Bronchial smooth muscle cell (primary cell): ENCODE measurements around the gene PHF10. TPM values are rescaled to one million over a fixed set of nuclear protein-coding genes. Genes with fewer than 3 reads are reported as not detected.

Source experiments
- total RNA-seq: library from RNA; depleted of rRNA; stranded (reverse); fragments of >200 nt; gene quantifications from 2 replicates; pipeline ENCODE4 v1.2.1, GENCODE V29; 2014

Gene PHF10
- total RNA-seq, result 8.7 and 10.2 TPM in 2 replicates

DNA sequence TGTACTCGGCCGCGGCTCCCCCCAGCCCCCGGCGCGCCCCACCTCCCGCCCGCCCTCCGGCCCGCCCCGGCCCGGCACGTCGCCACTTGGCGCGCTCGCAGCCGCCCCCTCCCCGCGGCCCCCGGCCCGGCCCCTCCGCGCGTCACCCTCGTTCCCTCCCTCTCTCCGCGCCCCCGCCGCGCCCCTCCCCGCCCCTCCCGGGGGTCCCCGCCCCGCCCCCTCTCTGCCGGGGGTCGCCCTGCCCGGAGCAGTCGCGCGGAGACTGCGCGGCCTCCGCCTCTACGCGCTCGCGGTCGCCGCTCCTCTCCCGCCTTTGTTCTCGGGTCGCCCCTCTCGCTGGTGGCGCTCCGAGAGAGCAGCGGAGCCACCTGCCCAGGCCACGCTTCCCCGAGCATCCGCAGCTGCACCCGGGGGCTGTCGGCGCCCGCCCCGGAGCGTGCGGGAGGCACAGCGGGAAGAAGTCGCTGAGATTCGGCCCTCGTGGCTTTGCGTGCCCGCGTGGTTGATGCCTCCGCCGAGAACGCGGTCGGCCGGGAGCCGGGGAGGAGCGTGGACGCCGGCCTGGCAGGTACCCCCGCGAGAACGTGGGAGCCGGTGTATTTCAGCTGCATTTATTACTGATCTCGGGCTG is at the start of gene PHF10:
PHF10 (minus strand) TSS at position 7 of the 631 bp plus-strand sequence. CDS start 569 bp downstream, outside the sequence.

DNA sequence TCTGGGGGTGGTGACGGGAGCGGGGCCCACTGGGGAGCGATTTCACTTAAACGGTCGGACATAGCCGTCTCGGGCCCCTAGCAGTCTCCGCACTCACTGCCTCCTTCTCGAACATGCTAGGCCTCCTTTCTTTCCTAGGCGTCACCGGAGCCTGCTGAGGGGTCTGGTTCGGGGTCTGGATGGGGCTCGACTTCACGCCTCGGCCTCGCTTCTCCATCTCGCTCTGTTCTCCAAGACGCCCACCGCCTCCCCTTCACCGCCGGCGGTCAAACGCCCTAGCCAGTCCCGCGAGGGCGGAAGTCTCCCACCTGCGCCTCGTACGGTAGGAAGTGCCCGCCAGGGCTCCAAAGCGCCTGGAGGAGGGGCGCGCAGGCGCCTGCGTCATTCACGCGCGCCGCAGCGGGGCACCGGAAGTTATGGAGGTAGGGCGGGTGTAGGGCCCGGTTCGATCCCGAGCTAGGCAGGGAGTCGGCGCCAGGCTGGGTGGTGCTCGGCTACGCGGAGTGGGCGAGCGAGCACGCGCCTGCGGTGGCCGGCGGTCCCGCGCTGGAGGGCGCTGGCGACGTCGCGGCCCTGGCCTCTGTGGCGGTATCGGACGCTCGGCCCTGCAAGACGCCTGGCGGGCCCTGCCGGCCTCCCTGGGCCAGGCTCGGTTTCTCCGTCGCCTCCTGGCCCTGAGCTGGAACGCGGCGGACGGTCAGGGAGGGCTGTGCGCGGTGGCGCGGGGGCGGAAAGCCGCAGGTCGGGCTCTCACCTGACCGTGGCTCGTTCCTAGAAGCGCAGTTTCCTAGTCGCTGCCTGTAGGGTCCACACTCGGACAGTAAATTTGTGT is 27.2 kb upstream of the PHF10 start, which contains the start of the genes DYNLT2 and ERMARD:
DYNLT2 (minus strand) TSS at position 331 of the 832 bp plus-strand sequence; CDS start at position 217, 114 bp downstream.
ERMARD (plus strand) TSS at position 381 of the 832 bp plus-strand sequence; CDS start at position 417, 36 bp downstream.

GRCh38 chr6:169701954-169702839 is 22.1 kb downstream of the PHF10 start, which contains the start of the genes C6orf120 and WDR27:
TSS of gene C6orf120 (plus strand) at chr6:169702126. CDS start at chr6:169702460, 334 bp downstream.
TSS of gene WDR27 (minus strand) at chr6:169702029. CDS start at chr6:169689005, 13,024 bp downstream.

Other genes with a start within 250 kb of the PHF10 start
- gene WDR27, start 22.5 kb downstream of the PHF10 start, total RNA-seq, result 13.7 and 16.2 TPM in 2 replicates
- 35.8 and 36.4 TPM in 2 replicates for gene C6orf120, start 22.4 kb downstream of the PHF10 start, total RNA-seq
- 0.26 and 0.63 TPM in 2 replicates for gene DYNLT2, start 27.1 kb upstream of the PHF10 start, total RNA-seq
- gene ERMARD, start 27.1 kb upstream of the PHF10 start, total RNA-seq, result 29.8 and 38.9 TPM in 2 replicates